Tracheal epithelial cell (primary cell): ENCODE measurements around the gene NPFFR2. TPM values are rescaled to one million over a fixed set of nuclear protein-coding genes. Genes with fewer than 3 reads are reported as not detected.

Experiments used
- total RNA-seq: library from RNA; depleted of rRNA; stranded (reverse); fragments of >200 nt; gene quantifications from 2 replicates; pipeline ENCODE4 v1.2.1, GENCODE V29; 2014

NPFFR2 gene
- 0.64 and 8.2 TPM in 2 replicates for total RNA-seq

GRCh38 chr4:72031868-72032608 is at the start of gene NPFFR2:
Gene NPFFR2 (plus strand): TSS chr4:72032000. CDS start chr4:72128592, 96,592 bp downstream.

Other genes with a start within 250 kb of the NPFFR2 start
- gene GC, start 247.9 kb upstream of the NPFFR2 start, total RNA-seq, result not detected in 2 replicates